ENCODE measurements around the gene NDRG4.

- TF ChIP-seq CTCF (conservative IDR thresholded peaks at IDR 0.05) (no peak), EZH2 (IDR thresholded peaks at IDR 0.05; ENCODE audit: low read depth) (no peak)
These were observed 23.2 kb upstream of the NDRG4 start for GRCh38 chr16:58476791-58477190.
